ENCODE data around the gene RGMA.

DNA sequence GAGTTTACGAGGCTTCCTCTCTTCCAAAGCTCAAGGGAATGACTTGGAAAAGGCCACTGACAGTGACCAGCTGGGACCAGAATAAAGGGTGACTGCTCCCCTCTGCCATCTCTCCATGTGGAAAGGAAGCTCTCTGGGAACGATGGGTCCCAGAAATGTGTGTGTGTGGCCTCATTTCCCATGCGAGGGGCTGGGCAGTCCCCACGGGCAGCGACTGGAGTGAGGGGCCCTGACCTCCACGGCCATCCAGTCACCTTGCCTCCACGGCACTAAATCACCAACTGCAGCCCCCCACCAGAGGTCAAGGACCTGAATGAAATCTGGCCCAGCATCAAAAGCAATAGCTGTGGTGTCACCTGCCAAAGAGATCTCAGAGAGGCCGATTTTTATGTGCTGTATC, 29.6 kb downstream of the RGMA start:
- TF ChIP-seq CTCF (conservative IDR thresholded peaks at IDR 0.05; ENCODE audit: low read length) (no peak), EZH2phosphoT487 (IDR thresholded peaks at IDR 0.05; ENCODE audit: borderline replicate concordance, low read depth, low read length) (no peak)

All from OCI-LY7 (cell line).